ENCODE data around the gene MAP6. TPM values are rescaled to one million over a fixed set of nuclear protein-coding genes. Genes with fewer than 3 reads are reported as not detected.
A peak's percentile ranks its signal among the peaks of the same experiment; 100 is the strongest.

MAP6 gene
- total and polyA plus RNA-seq, 9 donors, result 6.1 to 13.4 (median 9.8) TPM

DNA sequence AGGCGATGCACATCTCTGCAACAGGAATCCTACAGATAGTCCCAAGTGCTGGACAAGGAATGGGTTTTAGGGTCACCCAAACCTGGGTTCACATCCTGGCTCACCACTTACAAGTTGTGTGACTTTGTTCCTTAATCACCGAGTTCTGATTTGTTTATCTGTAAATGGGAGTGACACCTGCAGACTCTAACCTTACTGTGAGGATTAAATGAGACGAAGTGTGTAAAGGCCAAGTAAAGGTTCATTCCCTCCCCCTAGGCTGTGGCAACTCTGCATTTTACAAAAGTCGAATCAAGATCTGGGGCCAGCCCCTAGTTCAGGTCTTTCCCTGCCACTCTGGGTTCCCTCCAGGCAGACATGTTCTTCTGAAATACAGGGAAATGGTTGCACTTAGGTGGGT, 71.9 kb downstream of the MAP6 start:
- Histone ChIP-seq H3K4me1 (ENCODE audit: control insufficient read depth, insufficient read depth, low read length) (peaks cover 14% of the 10 kb centered on the region), H3K36me3 (ENCODE audit: control insufficient read depth, insufficient read depth, low read length) (no peaks in the 10 kb centered on the region), H3K27ac (ENCODE audit: low read length) (no peak overlapping the region), H3K27me3 (ENCODE audit: control insufficient read depth, insufficient read depth, low read length) (peaks cover 2% of the 10 kb centered on the region), H3K9me3 (replicated peaks; ENCODE audit: control insufficient read depth, low read depth, low read length) (no peaks in the 10 kb centered on the region), H3K4me3 (ENCODE audit: low read length) (no peak overlapping the region)
- no peak for DNase-seq
- no CpG with 5 or more reads among the region's 4 CpGs for WGBS (ENCODE audit: insufficient coverage)

DNA sequence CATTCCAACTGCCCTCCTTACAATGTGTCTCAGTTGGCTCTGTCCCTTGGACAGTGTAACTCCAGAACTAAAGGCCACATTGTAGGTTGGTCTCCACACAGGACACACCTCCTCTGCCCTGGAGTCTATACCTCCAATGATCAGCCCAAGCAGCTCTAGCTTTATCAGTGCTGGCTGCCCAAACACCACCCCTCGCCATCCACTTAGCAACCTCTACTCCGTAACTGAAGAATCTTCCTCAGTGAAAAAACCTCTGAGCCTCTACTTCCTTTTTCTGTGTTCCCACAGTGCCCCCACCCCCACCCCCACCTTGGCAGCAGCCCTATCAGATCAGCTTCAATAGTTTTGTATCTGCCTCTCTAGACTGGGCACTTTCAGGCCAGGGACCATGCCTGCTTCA, 73.4 kb downstream of the MAP6 start:
- no peaks in the 10 kb centered on the region for H3K9me3 ChIP-seq (replicated peaks; ENCODE audit: control insufficient read depth, low read depth, low read length)
- H3K27me3 ChIP-seq (ENCODE audit: control insufficient read depth, insufficient read depth, low read length), result peaks cover 2% of the 10 kb centered on the region
- H3K36me3 ChIP-seq (ENCODE audit: control insufficient read depth, insufficient read depth, low read length), result no peaks in the 10 kb centered on the region
- H3K27ac ChIP-seq (ENCODE audit: low read length), result no peak overlapping the region
- no peak overlapping the region for H3K4me3 ChIP-seq (ENCODE audit: low read length)
- peaks cover 19% of the 10 kb centered on the region for H3K4me1 ChIP-seq (ENCODE audit: control insufficient read depth, insufficient read depth, low read length)
- 87% methylated on average over 2 of the region's 2 CpGs for WGBS (ENCODE audit: insufficient coverage)
- DNase-seq, result no peak

DNA sequence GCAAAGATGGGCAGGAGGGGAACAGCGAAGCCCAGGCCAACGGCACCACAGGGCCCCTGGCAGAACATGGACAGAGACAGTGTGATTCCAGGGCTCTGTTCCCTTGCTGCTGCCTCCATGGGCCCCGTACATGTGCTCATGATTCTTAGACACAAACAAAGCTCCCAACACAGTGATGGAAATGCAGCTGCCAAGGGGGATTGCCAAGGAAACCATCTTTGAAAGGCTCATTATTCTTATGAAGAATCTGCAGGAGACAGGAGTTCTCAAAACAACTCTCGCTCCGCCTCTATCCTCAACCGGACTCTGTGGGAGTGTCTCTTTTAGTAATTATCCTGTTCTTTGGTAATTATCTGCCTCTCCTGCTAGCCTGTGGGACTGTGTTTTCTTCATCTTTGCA, 74.6 kb downstream of the MAP6 start:
- H3K27ac ChIP-seq (ENCODE audit: low read length), result no peak overlapping the region
- H3K36me3 ChIP-seq (ENCODE audit: control insufficient read depth, insufficient read depth, low read length), result no peaks in the 10 kb centered on the region
- no peaks in the 10 kb centered on the region for H3K27me3 ChIP-seq (ENCODE audit: control insufficient read depth, insufficient read depth, low read length)
- no peak for DNase-seq
- peaks cover 26% of the 10 kb centered on the region for H3K4me1 ChIP-seq (ENCODE audit: control insufficient read depth, insufficient read depth, low read length)
- no peak overlapping the region for H3K4me3 ChIP-seq (ENCODE audit: low read length)
- 83% methylated on average over 3 of the region's 6 CpGs for WGBS (ENCODE audit: insufficient coverage)
- H3K9me3 ChIP-seq (replicated peaks; ENCODE audit: control insufficient read depth, low read depth, low read length), result no peaks in the 10 kb centered on the region

DNA sequence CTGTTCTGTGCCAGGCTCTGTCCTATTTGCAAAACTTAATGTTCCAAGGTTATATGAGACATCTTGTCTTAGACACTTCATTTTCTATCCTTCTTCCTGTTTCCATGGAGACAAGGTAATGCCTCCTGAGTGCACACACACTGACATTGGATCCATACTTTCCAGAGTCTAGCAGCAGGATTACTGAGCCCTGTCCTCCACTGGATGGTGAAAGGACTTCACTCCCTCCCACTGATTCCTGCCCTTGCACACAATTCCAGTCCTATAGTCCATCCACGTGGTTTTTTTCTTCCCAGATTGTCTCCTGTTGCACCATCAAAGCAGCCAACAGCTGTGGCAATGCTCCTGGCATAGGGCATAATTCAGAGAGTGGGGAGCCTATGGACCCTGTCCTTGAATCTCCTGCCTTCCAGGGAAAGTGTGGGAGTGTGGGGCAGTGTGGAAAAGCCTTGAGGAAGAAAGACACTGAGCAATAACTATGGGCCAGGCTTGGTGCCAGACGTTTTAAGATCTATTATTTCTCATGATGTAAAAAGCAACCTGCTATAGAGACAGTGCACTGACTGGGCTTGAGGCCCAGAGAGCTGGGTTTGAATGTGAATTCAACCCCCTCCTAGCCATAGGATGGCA, 75.4 kb downstream of the MAP6 start:
- Histone ChIP-seq H3K27me3 (ENCODE audit: control insufficient read depth, insufficient read depth, low read length) (no peaks in the 10 kb centered on the region), H3K4me1 (ENCODE audit: control insufficient read depth, insufficient read depth, low read length) (peaks cover 26% of the 10 kb centered on the region), H3K36me3 (ENCODE audit: control insufficient read depth, insufficient read depth, low read length) (no peaks in the 10 kb centered on the region), H3K27ac (ENCODE audit: low read length) (no peak overlapping the region), H3K9me3 (replicated peaks; ENCODE audit: control insufficient read depth, low read depth, low read length) (no peaks in the 10 kb centered on the region), H3K4me3 (ENCODE audit: low read length) (no peak overlapping the region)
- WGBS (ENCODE audit: insufficient coverage), result 17% methylated on average over 1 of the region's 2 CpGs
- no peak for DNase-seq

DNA sequence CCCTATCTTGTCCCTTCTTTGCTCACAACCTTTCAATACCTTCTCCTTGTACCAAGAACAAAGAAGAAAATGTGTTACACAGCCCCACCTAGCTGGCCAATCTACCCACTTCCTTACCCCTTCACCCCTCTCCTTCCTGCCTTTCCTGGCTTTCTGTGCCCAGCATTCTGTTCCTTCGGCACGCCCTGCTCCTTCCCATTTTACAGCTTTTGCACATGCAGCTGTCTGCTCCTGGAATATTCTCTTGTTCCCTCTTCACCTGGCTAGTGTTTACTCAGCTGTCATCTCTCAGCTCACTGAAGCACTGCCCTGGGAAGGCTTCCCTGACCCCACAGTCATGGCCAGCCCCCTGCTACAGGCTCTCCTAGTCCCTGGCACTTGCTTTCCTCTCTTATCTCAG, 76.1 kb downstream of the MAP6 start:
- DNase-seq, result no peak

DNA sequence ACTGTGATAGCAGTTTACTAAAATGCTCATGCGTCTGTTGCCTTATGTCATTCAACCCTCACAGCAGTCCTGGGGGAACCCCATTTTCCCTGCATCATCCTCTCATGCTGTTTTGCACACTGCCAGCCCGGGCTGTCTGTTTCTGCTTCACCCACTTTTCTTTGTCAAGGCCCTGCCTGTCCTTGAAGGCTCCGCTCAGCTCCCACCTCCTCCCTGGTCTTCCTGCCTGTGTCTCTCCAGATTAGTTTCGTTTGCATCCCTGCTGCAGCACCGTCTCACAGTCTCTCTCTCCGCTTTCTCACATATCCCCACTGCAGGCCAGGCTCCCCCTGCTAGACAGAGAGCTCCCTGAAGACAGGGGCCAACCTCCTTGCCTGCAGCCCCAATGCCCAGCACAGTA, 76.9 kb downstream of the MAP6 start:
- no peak overlapping the region for H3K27ac ChIP-seq (ENCODE audit: low read length)
- H3K36me3 ChIP-seq (ENCODE audit: control insufficient read depth, insufficient read depth, low read length), result no peaks in the 10 kb centered on the region
- DNase-seq, result no peak
- no peaks in the 10 kb centered on the region for H3K27me3 ChIP-seq (ENCODE audit: control insufficient read depth, insufficient read depth, low read length)
- no peak overlapping the region for H3K4me3 ChIP-seq (ENCODE audit: low read length)
- H3K4me1 ChIP-seq (ENCODE audit: control insufficient read depth, insufficient read depth, low read length), result peaks cover 25% of the 10 kb centered on the region
- WGBS (ENCODE audit: insufficient coverage), result 58% methylated on average over 4 of the region's 6 CpGs
- H3K9me3 ChIP-seq (replicated peaks; ENCODE audit: control insufficient read depth, low read depth, low read length), result no peaks in the 10 kb centered on the region

More for the DNA sequence above, 76.1 kb downstream of the MAP6 start:
- Histone ChIP-seq H3K4me1 (ENCODE audit: control insufficient read depth, insufficient read depth, low read length) (peaks cover 24% of the 10 kb centered on the region), H3K9me3 (replicated peaks; ENCODE audit: control insufficient read depth, low read depth, low read length) (no peaks in the 10 kb centered on the region), H3K27me3 (ENCODE audit: control insufficient read depth, insufficient read depth, low read length) (no peaks in the 10 kb centered on the region), H3K27ac (ENCODE audit: low read length) (no peak overlapping the region), H3K4me3 (ENCODE audit: low read length) (no peak overlapping the region), H3K36me3 (ENCODE audit: control insufficient read depth, insufficient read depth, low read length) (no peaks in the 10 kb centered on the region)
- 63% methylated on average over 2 of the region's 2 CpGs for WGBS (ENCODE audit: insufficient coverage)

DNA sequence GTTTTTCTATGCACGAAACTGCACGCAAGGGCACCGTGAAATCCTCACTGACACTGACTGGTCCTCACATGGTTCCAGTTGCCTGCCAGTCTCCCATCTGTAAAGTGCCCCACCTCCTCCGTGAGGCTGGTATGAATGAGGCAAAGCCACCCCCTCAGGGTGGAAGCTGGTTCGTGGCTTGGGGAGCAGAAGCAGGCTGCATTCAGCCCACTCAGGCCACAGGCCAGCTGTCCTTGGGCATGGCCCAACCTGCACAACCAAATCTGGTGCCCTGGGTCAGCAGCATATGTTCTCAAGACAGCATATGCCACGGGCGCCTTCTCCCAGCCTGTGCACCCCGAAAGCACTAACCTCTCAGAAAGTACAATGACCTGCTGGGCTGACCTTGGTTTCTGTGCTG, 77.5 kb downstream of the MAP6 start:
- H3K36me3 ChIP-seq (ENCODE audit: control insufficient read depth, insufficient read depth, low read length), result no peaks in the 10 kb centered on the region
- WGBS (ENCODE audit: insufficient coverage), result 74% methylated on average over 8 of the region's 8 CpGs

DNA sequence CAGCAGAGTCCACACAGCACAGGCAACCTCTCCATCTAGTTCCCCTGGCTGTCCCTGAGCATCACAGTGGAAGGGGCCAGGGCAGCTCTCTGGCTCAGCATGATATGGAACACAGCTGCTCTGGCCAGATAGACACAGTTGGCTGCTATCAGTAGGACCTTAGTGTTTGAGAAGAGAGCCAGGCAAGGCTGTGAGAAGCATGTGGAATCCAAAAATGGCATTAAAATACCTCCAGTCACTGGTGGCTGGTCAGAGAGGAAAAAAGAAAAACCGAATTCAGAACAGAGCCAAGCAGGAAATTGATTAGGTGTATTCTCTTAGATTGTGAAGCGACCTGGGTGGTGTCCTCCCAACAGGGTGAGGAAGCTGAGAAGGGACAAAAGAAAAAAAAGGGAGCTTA, 78.9 kb downstream of the MAP6 start:
- WGBS (ENCODE audit: insufficient coverage), result 48% methylated on average over 2 of the region's 2 CpGs
- H3K4me3 ChIP-seq (ENCODE audit: low read length), result no peak overlapping the region
- peaks cover 29% of the 10 kb centered on the region for H3K4me1 ChIP-seq (ENCODE audit: control insufficient read depth, insufficient read depth, low read length)

More for the DNA sequence above, 77.5 kb downstream of the MAP6 start:
- Histone ChIP-seq H3K27me3 (ENCODE audit: control insufficient read depth, insufficient read depth, low read length) (no peaks in the 10 kb centered on the region), H3K9me3 (replicated peaks; ENCODE audit: control insufficient read depth, low read depth, low read length) (no peaks in the 10 kb centered on the region), H3K4me3 (ENCODE audit: low read length) (no peak overlapping the region), H3K27ac (ENCODE audit: low read length) (no peak overlapping the region), H3K4me1 (ENCODE audit: control insufficient read depth, insufficient read depth, low read length) (peaks cover 27% of the 10 kb centered on the region)
- no peak for DNase-seq

DNA sequence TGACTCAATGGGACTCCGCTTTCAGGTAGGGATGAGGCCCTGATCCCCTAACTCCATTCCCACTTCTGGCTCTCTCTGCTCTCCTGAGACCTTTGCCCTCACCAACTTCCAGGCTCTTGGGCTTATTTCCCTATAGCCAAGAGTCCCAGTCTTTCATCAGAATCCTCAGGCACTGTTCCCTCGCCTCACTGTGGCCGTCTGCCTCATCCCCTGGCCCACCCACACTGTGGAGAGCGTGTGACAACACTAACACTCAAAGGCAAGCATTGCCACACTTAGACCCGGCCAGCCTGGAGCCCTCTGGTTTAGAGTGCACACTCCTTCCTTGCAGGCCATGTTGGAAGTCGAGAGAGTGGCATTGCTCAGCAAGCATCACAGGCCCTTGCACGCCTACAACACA, 79.8 kb downstream of the MAP6 start:
- H3K27me3 ChIP-seq (ENCODE audit: control insufficient read depth, insufficient read depth, low read length), result no peaks in the 10 kb centered on the region
- H3K36me3 ChIP-seq (ENCODE audit: control insufficient read depth, insufficient read depth, low read length), result no peaks in the 10 kb centered on the region
- no peak overlapping the region for H3K27ac ChIP-seq (ENCODE audit: low read length)
- no peak for DNase-seq
- no peaks in the 10 kb centered on the region for H3K9me3 ChIP-seq (replicated peaks; ENCODE audit: control insufficient read depth, low read depth, low read length)
- 78% methylated on average over 7 of the region's 7 CpGs for WGBS (ENCODE audit: insufficient coverage)
- no peak overlapping the region for H3K4me3 ChIP-seq (ENCODE audit: low read length)
- peaks cover 35% of the 10 kb centered on the region for H3K4me1 ChIP-seq (ENCODE audit: control insufficient read depth, insufficient read depth, low read length)

More for the DNA sequence above, 78.9 kb downstream of the MAP6 start:
- Histone ChIP-seq H3K9me3 (replicated peaks; ENCODE audit: control insufficient read depth, low read depth, low read length) (no peaks in the 10 kb centered on the region), H3K36me3 (ENCODE audit: control insufficient read depth, insufficient read depth, low read length) (no peaks in the 10 kb centered on the region), H3K27ac (ENCODE audit: low read length) (no peak overlapping the region), H3K27me3 (ENCODE audit: control insufficient read depth, insufficient read depth, low read length) (no peaks in the 10 kb centered on the region)
- DNase-seq, result peak; percentile 53

DNA sequence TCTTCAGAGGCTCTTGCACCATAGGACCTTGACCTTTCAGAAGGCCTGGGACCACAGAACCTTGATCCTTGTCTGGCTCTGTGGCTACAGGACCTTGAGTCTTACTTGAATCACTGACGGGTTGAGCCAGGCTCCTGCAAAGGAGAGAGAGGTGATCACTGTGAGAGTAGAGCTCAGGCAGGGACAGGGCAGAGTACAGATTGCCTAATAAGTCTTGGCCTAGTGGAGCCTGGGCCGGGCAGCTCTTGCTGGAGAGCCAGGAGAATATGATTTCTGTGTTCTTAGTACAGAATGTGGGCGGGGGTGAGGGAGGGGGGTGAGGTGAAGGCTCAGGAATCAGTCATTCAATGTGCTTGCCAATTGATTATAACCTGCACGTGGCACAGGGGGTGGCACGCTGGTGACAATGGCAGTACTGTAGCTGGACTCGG, 80.8 kb downstream of the MAP6 start:
- WGBS (ENCODE audit: insufficient coverage), result 97% methylated on average over 5 of the region's 6 CpGs
- H3K27ac ChIP-seq (ENCODE audit: low read length), result no peak overlapping the region
- peaks cover 36% of the 10 kb centered on the region for H3K4me1 ChIP-seq (ENCODE audit: control insufficient read depth, insufficient read depth, low read length)
- DNase-seq, result no peak
- H3K36me3 ChIP-seq (ENCODE audit: control insufficient read depth, insufficient read depth, low read length), result no peaks in the 10 kb centered on the region
- H3K27me3 ChIP-seq (ENCODE audit: control insufficient read depth, insufficient read depth, low read length), result no peaks in the 10 kb centered on the region
- H3K9me3 ChIP-seq (replicated peaks; ENCODE audit: control insufficient read depth, low read depth, low read length), result no peaks in the 10 kb centered on the region
- no peak overlapping the region for H3K4me3 ChIP-seq (ENCODE audit: low read length)

DNA sequence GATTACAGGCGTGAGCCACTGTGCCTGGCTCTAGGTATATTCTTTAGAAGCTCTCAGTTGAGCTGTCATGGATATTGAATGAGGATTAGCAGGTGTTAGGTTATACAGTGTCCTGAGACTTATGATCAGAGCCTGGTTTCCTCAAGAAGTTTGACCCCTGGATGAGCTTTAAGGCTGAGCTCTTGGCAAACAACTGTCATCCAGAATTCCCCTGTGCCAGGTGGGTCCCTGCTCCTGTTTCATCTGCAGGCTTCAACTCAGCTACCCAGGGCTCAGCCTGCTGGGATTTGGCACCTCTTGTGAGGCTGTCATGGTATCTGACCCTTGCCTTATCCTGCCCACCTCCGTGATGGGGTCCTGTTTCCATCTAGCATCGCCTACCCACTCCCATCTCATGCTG, 82.4 kb downstream of the MAP6 start:
- Histone ChIP-seq H3K9me3 (replicated peaks; ENCODE audit: control insufficient read depth, low read depth, low read length) (peaks cover 4% of the 10 kb centered on the region), H3K27me3 (ENCODE audit: control insufficient read depth, insufficient read depth, low read length) (no peaks in the 10 kb centered on the region), H3K4me1 (ENCODE audit: control insufficient read depth, insufficient read depth, low read length) (peaks cover 45% of the 10 kb centered on the region), H3K27ac (ENCODE audit: low read length) (no peak overlapping the region), H3K36me3 (ENCODE audit: control insufficient read depth, insufficient read depth, low read length) (no peaks in the 10 kb centered on the region), H3K4me3 (ENCODE audit: low read length) (no peak overlapping the region)
- WGBS (ENCODE audit: insufficient coverage), result 81% methylated on average over 3 of the region's 3 CpGs
- peak; percentile 61 for DNase-seq

Measured in muscle of leg (tissue), 11 donors.